MM.1S (cell line): ENCODE measurements around the gene ZNF581.

ENCODE experiments used
- DNase-seq: peaks from one replicate; pipeline ENCODE4 v3.0.0-alpha.2; 2015
- H2AFZ ChIP-seq: fragments of 300-600 bp; sonication (generic); 2 replicates; pipeline ENCODE4 v1.6.0; 2016; ENCODE audit warnings: antibody characterized with exemption, low read length
- H3F3A ChIP-seq: fragments of 300-600 bp; sonication (generic); 2 replicates; pipeline ENCODE4 v1.6.1; 2016; ENCODE audit warnings: mild to moderate bottlenecking, antibody characterized with exemption, low read length, moderate library complexity, mixed read lengths; ENCODE audit not compliant: insufficient read depth
- H3K27ac ChIP-seq: fragments of 300-600 bp; sonication (generic); 2 replicates; pipeline ENCODE4 v1.5.1; 2016; ENCODE audit warnings: mild to moderate bottlenecking, low read length
- H3K27me3 ChIP-seq: fragments of 300-600 bp; sonication (generic); replicated peaks from 2 replicates; pipeline ENCODE4 v1.6.0; 2016; ENCODE audit warnings: low read length; ENCODE audit not compliant: insufficient read depth
- H3K36me3 ChIP-seq: fragments of 300-600 bp; sonication (generic); replicated peaks from 2 replicates; pipeline ENCODE4 v1.6.1; 2016; ENCODE audit warnings: mild to moderate bottlenecking, low read length, mixed read lengths; ENCODE audit not compliant: insufficient read depth
- H3K4me1 ChIP-seq: fragments of 300-600 bp; sonication (generic); 2 replicates; pipeline ENCODE4 v1.6.1; 2016; ENCODE audit warnings: low read length, mixed read lengths
- H3K4me2 ChIP-seq: fragments of 300-600 bp; sonication (generic); 2 replicates; pipeline ENCODE4 v1.6.0; 2016; ENCODE audit warnings: low read depth, low read length
- H3K4me3 ChIP-seq: fragments of 300-600 bp; sonication (generic); 2 replicates; pipeline ENCODE4 v1.5.1; 2016; ENCODE audit warnings: low read length, mixed read lengths
- H3K79me2 ChIP-seq: fragments of 300-600 bp; sonication (generic); 2 replicates; pipeline ENCODE4 v1.6.1; 2016; ENCODE audit warnings: mixed run types, low read length, mixed read lengths
- H3K9ac ChIP-seq: fragments of 300-600 bp; sonication (generic); 2 replicates; pipeline ENCODE4 v1.6.1; 2016; ENCODE audit warnings: low read length, mixed read lengths
- H3K9me2 ChIP-seq: fragments of 300-600 bp; sonication (generic); replicated peaks from 2 replicates; pipeline ENCODE4 v1.6.1; 2016; ENCODE audit warnings: mild to moderate bottlenecking, low read length, mixed read lengths; ENCODE audit not compliant: insufficient read depth
- H3K9me3 ChIP-seq: fragments of 300-600 bp; sonication (generic); replicated peaks from 2 replicates; pipeline ENCODE4 v1.6.1; 2016; ENCODE audit warnings: mild to moderate bottlenecking, low read length, mixed read lengths; ENCODE audit not compliant: insufficient read depth
- H4K20me1 ChIP-seq: fragments of 300-600 bp; sonication (generic); 2 replicates; pipeline ENCODE4 v1.6.1; 2016; ENCODE audit warnings: mild to moderate bottlenecking, low read length, moderate library complexity, mixed read lengths; ENCODE audit not compliant: insufficient read depth
- CTCF ChIP-seq: fragments of 300-600 bp; sonication (generic); IDR thresholded peaks from 2 replicates; pipeline ENCODE4 v1.5.1; 2016; ENCODE audit warnings: antibody characterized with exemption, low read length, mixed read lengths
- EZH2 ChIP-seq: fragments of 300-600 bp; sonication (generic); optimal IDR thresholded peaks from 2 replicates; pipeline ENCODE3; 2017; ENCODE audit warnings: low read depth, mild to moderate bottlenecking, antibody characterized with exemption, low read length, mixed read lengths
- EZH2phosphoT487 ChIP-seq: fragments of 300-600 bp; sonication (generic); IDR thresholded peaks from 2 replicates; pipeline ENCODE4 v1.6.1; 2018; ENCODE audit warnings: antibody characterized with exemption, low read length

Gene ZNF581

GRCh38 chr19:55643003-55643886 is at the start of gene ZNF581:
Gene ZNF581, plus strand, starts transcription at chr19:55643649. Its CDS starts 923 bp downstream, at chr19:55644572.
- Histone ChIP-seq H3F3A (peaks cover 30% of the 10 kb centered on the region), H3K4me3 (peak within 1 kb of the TSS; percentile 90), H3K36me3 (no peaks in the 10 kb centered on the region), H4K20me1 (no peaks in the 10 kb centered on the region), H3K27me3 (no peaks in the 10 kb centered on the region), H3K9ac (peak within 1 kb of the TSS; percentile 75), H3K27ac (peak within 1 kb of the TSS; percentile 46), H3K9me2 (no peaks in the 10 kb centered on the region), H3K4me1 (peaks cover 28% of the 10 kb centered on the region), H3K9me3 (no peaks in the 10 kb centered on the region), H3K4me2 (peak within 1 kb of the TSS; percentile 97), H3K79me2 (peaks cover 28% of the 10 kb centered on the region), H2AFZ (peak within 1 kb of the TSS; percentile 41)
- TF ChIP-seq EZH2 (no peak), CTCF (no peak), EZH2phosphoT487 (no peak)
- DNase-seq = peak; percentile 70

GRCh38 chr19:55594996-55595545 is 48.4 kb upstream of the ZNF581 start:
- no peak for DNase-seq
- Histone ChIP-seq H3K27me3 (peaks cover 6% of the 10 kb centered on the region; the same call in 1 of the 2 replicates), H3K4me1 (no peaks in the 10 kb centered on the region), H3K36me3 (no peaks in the 10 kb centered on the region), H3K9ac (no peak overlapping the region), H3K9me2 (no peaks in the 10 kb centered on the region), H4K20me1 (no peaks in the 10 kb centered on the region), H3K9me3 (no peaks in the 10 kb centered on the region), H3K79me2 (no peaks in the 10 kb centered on the region), H3F3A (peaks cover 8% of the 10 kb centered on the region; the same call in 1 of the 2 replicates), H3K27ac (no peak overlapping the region), H2AFZ (no peak overlapping the region), H3K4me3 (no peak overlapping the region), H3K4me2 (no peak overlapping the region)
- TF ChIP-seq CTCF (no peak), EZH2 (no peak), EZH2phosphoT487 (no peak)

GRCh38 chr19:55596304-55596703 is 47.1 kb upstream of the ZNF581 start:
- no peaks in the 10 kb centered on the region for H3K9me2 ChIP-seq
- H3K9ac ChIP-seq = no peak overlapping the region
- no peaks in the 10 kb centered on the region for H3K9me3 ChIP-seq
- H3K36me3 ChIP-seq = no peaks in the 10 kb centered on the region
- peaks cover 17% of the 10 kb centered on the region for H3F3A ChIP-seq
- H3K4me3 ChIP-seq = no peak overlapping the region
- no peak for DNase-seq
- no peaks in the 10 kb centered on the region for H4K20me1 ChIP-seq
- H3K27ac ChIP-seq = no peak overlapping the region
- no peak overlapping the region for H3K4me2 ChIP-seq
- no peak overlapping the region for H2AFZ ChIP-seq
- TF ChIP-seq CTCF = no peak
- no peak for TF ChIP-seq EZH2phosphoT487
- no peaks in the 10 kb centered on the region for H3K27me3 ChIP-seq
- 0 out of 2 replicates have a peak, but pooled peaks cover 7% of the 10 kb centered on the region for H3K79me2 ChIP-seq
- peaks cover 7% of the 10 kb centered on the region; the same call in 1 of the 2 replicates for H3K4me1 ChIP-seq
